ENCODE measurements around the gene C6orf118. TPM values are rescaled to one million over a fixed set of nuclear protein-coding genes. Genes with fewer than 3 reads are reported as not detected.

Gene C6orf118
- total RNA-seq, 1 donor from 2014 or later: 6.5 TPM

- Histone ChIP-seq H3K4me1 (no peaks in the 10 kb centered on the region), H3K4me3 (no peak overlapping the region), H3K27me3 (ENCODE audit: low read depth) (no peaks in the 10 kb centered on the region), H3K9me3 (no peaks in the 10 kb centered on the region), H3K36me3 (no peaks in the 10 kb centered on the region), H3K27ac (no peak overlapping the region)
- ATAC-seq: no peak
- intact Hi-C loops (cut with DNase I): no loop called here
- DNase-seq: no peak
- TF ChIP-seq CTCF (IDR thresholded peaks at IDR 0.05): no peak
These were observed 40.4 kb downstream of the C6orf118 start for GRCh38 chr6:165268987-165269386.

GRCh38 chr6:165266621-165267020 is 42.8 kb downstream of the C6orf118 start:
- H3K36me3 ChIP-seq: no peaks in the 10 kb centered on the region
- no peak overlapping the region for H3K4me3 ChIP-seq
- intact Hi-C loops (cut with DNase I): no loop called here
- no peak for TF ChIP-seq CTCF (IDR thresholded peaks at IDR 0.05)
- DNase-seq (no peak), ATAC-seq (no peak)
- H3K27me3 ChIP-seq (ENCODE audit: low read depth): no peaks in the 10 kb centered on the region
- no peak overlapping the region for H3K27ac ChIP-seq
- H3K9me3 ChIP-seq: peaks cover 3% of the 10 kb centered on the region
- no peaks in the 10 kb centered on the region for H3K4me1 ChIP-seq

GRCh38 chr6:165266191-165266590 is 43.2 kb downstream of the C6orf118 start:
- TF ChIP-seq CTCF (IDR thresholded peaks at IDR 0.05): no peak
- Histone ChIP-seq H3K27me3 (ENCODE audit: low read depth) (no peaks in the 10 kb centered on the region), H3K4me3 (no peak overlapping the region), H3K9me3 (peaks cover 3% of the 10 kb centered on the region), H3K27ac (no peak overlapping the region), H3K4me1 (no peaks in the 10 kb centered on the region), H3K36me3 (no peaks in the 10 kb centered on the region)
- intact Hi-C loops (cut with DNase I): no loop called here
- ATAC-seq (no peak), DNase-seq (no peak)

GRCh38 chr6:165260462-165260861 is 48.9 kb downstream of the C6orf118 start:
- intact Hi-C loops (cut with DNase I): no loop called here
- no peak overlapping the region for H3K4me3 ChIP-seq
- H3K27ac ChIP-seq: no peak overlapping the region
- DNase-seq: no peak
- no peaks in the 10 kb centered on the region for H3K36me3 ChIP-seq
- H3K4me1 ChIP-seq: no peaks in the 10 kb centered on the region
- no peak for TF ChIP-seq CTCF (IDR thresholded peaks at IDR 0.05)
- no peak for ATAC-seq
- peaks cover 10% of the 10 kb centered on the region for H3K9me3 ChIP-seq
- no peaks in the 10 kb centered on the region for H3K27me3 ChIP-seq (ENCODE audit: low read depth)

- no peaks in the 10 kb centered on the region for H3K4me1 ChIP-seq
- no peaks in the 10 kb centered on the region for H3K36me3 ChIP-seq
- DNase-seq (no peak), ATAC-seq (no peak)
- no peak for TF ChIP-seq CTCF (IDR thresholded peaks at IDR 0.05)
- H3K9me3 ChIP-seq: no peaks in the 10 kb centered on the region
- no peak overlapping the region for H3K4me3 ChIP-seq
- no peak overlapping the region for H3K27ac ChIP-seq
- no peaks in the 10 kb centered on the region for H3K27me3 ChIP-seq (ENCODE audit: low read depth)
- intact Hi-C loops (cut with DNase I): no loop called here
These were observed 59.6 kb downstream of the C6orf118 start for GRCh38 chr6:165249808-165250207.

GRCh38 chr6:165245701-165246100 is 63.7 kb downstream of the C6orf118 start:
- DNase-seq (no peak), ATAC-seq (no peak)

More at GRCh38 chr6:165245701-165246100, 63.7 kb downstream of the C6orf118 start:
- TF ChIP-seq CTCF (IDR thresholded peaks at IDR 0.05): no peak
- no peak overlapping the region for H3K27ac ChIP-seq
- H3K36me3 ChIP-seq: no peaks in the 10 kb centered on the region
- H3K27me3 ChIP-seq (ENCODE audit: low read depth): no peaks in the 10 kb centered on the region
- no peaks in the 10 kb centered on the region for H3K9me3 ChIP-seq
- intact Hi-C loops (cut with DNase I): no loop called here
- H3K4me1 ChIP-seq: no peaks in the 10 kb centered on the region
- no peak overlapping the region for H3K4me3 ChIP-seq
